ENCODE data around the gene IRF6.
A peak's percentile ranks its signal among the peaks of the same experiment; 100 is the strongest.

Gene IRF6

DNA sequence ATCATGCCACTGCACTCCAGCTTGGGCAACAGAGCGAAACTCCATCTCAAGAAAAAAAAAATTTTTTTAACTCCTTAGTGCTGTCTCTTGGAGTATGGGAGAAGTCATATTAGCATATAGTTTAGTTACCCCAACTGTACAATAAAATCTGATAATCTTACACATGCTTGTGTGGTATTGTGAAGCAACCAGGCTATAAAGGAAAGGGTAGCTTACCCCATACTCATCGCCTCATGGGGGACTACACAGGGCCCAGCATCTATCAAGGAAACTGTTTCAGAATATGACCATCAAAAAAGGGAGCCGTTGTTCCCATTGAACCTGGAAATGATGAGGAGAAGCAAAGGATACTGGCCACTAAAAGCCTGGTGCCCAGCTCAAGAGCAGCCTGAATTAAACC is 53.1 kb downstream of the IRF6 start:
- Histone ChIP-seq H3K4me1 (ENCODE audit: control insufficient read depth in 2 of 2, insufficient read depth in 2 of 2, low read length in 2 of 2) (peaks cover 3 to 16% of the 10 kb centered on the region in 2 donors), H3K4me3 (ENCODE audit: low read length in 2 of 2) (no peak overlapping the region), H3K27me3 (ENCODE audit: control insufficient read depth in 2 of 2, insufficient read depth in 2 of 2, low read length in 2 of 2) (no peaks in the 10 kb centered on the region), H3K36me3 (ENCODE audit: control insufficient read depth in 2 of 2, insufficient read depth in 2 of 2, low read length in 2 of 2) (no peaks in the 10 kb centered on the region), H3K27ac (ENCODE audit: low read depth in 2 of 2, low read length in 2 of 2) (no peak overlapping the region), H3K9ac (ENCODE audit: low read depth in 1 of 2, low read length in 2 of 2) (no peak overlapping the region), H3K9me3 (ENCODE audit: control insufficient read depth in 2 of 2, low read length in 2 of 2) (no peaks in the 10 kb centered on the region)

GRCh38 chr1:209751627-209752231 is 54.2 kb downstream of the IRF6 start:
- Histone ChIP-seq H3K9ac (ENCODE audit: low read depth in 1 of 2, low read length in 2 of 2) (no peak overlapping the region), H3K36me3 (ENCODE audit: control insufficient read depth in 2 of 2, insufficient read depth in 2 of 2, low read length in 2 of 2) (no peaks in the 10 kb centered on the region), H3K9me3 (ENCODE audit: control insufficient read depth in 2 of 2, low read length in 2 of 2) (no peaks in the 10 kb centered on the region), H3K4me1 (ENCODE audit: control insufficient read depth in 2 of 2, insufficient read depth in 2 of 2, low read length in 2 of 2) (peaks cover 5 to 21% of the 10 kb centered on the region in 2 donors), H3K4me3 (ENCODE audit: low read length in 2 of 2) (peak overlapping the region in 1 of 2 donors; percentile 9), H3K27me3 (ENCODE audit: control insufficient read depth in 2 of 2, insufficient read depth in 2 of 2, low read length in 2 of 2) (no peaks in the 10 kb centered on the region), H3K27ac (ENCODE audit: low read depth in 2 of 2, low read length in 2 of 2) (peak overlapping the region in 1 of 2 donors; percentile 40)

GRCh38 chr1:209749670-209750323 is 56.1 kb downstream of the IRF6 start:
- no peaks in the 10 kb centered on the region for H3K36me3 ChIP-seq (ENCODE audit: control insufficient read depth in 2 of 2, insufficient read depth in 2 of 2, low read length in 2 of 2)
- H3K4me1 ChIP-seq (ENCODE audit: control insufficient read depth in 2 of 2, insufficient read depth in 2 of 2, low read length in 2 of 2): peaks cover 5 to 16% of the 10 kb centered on the region in 2 donors
- H3K27ac ChIP-seq (ENCODE audit: low read depth in 2 of 2, low read length in 2 of 2): no peak overlapping the region
- H3K4me3 ChIP-seq (ENCODE audit: low read length in 2 of 2): no peak overlapping the region
- H3K9ac ChIP-seq (ENCODE audit: low read depth in 1 of 2, low read length in 2 of 2): no peak overlapping the region
- no peaks in the 10 kb centered on the region for H3K9me3 ChIP-seq (ENCODE audit: control insufficient read depth in 2 of 2, low read length in 2 of 2)
- no peaks in the 10 kb centered on the region for H3K27me3 ChIP-seq (ENCODE audit: control insufficient read depth in 2 of 2, insufficient read depth in 2 of 2, low read length in 2 of 2)

DNA sequence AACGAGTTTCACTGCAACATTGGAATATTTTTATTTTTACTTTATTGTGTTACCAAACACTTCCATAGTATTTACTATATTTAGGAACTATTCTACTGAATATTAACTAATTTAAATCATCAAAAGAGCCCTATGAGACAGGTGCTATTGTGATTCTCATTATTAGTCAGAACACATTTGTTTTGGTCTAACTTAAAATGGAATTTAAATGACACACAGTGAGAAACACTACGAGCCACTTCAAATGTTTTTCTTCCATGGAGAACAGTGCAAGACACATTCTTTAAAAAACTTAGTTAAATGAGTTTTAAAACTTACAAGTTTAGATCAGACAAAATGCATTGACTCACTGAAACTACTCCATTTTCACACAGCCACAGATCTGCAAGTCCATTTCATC is 56.7 kb downstream of the IRF6 start:
- H3K27ac ChIP-seq (ENCODE audit: low read depth in 2 of 2, low read length in 2 of 2): no peak overlapping the region
- H3K4me1 ChIP-seq (ENCODE audit: control insufficient read depth in 2 of 2, insufficient read depth in 2 of 2, low read length in 2 of 2): peaks cover 5 to 16% of the 10 kb centered on the region in 2 donors
- no peaks in the 10 kb centered on the region for H3K9me3 ChIP-seq (ENCODE audit: control insufficient read depth in 2 of 2, low read length in 2 of 2)
- no peaks in the 10 kb centered on the region for H3K36me3 ChIP-seq (ENCODE audit: control insufficient read depth in 2 of 2, insufficient read depth in 2 of 2, low read length in 2 of 2)
- H3K9ac ChIP-seq (ENCODE audit: low read depth in 1 of 2, low read length in 2 of 2): no peak overlapping the region
- H3K27me3 ChIP-seq (ENCODE audit: control insufficient read depth in 2 of 2, insufficient read depth in 2 of 2, low read length in 2 of 2): no peaks in the 10 kb centered on the region
- no peak overlapping the region for H3K4me3 ChIP-seq (ENCODE audit: low read length in 2 of 2)

- H3K27ac ChIP-seq (ENCODE audit: low read depth in 2 of 2, low read length in 2 of 2): no peak overlapping the region
- peaks cover 5 to 16% of the 10 kb centered on the region in 2 donors for H3K4me1 ChIP-seq (ENCODE audit: control insufficient read depth in 2 of 2, insufficient read depth in 2 of 2, low read length in 2 of 2)
- no peaks in the 10 kb centered on the region for H3K9me3 ChIP-seq (ENCODE audit: control insufficient read depth in 2 of 2, low read length in 2 of 2)
- no peak overlapping the region for H3K4me3 ChIP-seq (ENCODE audit: low read length in 2 of 2)
- H3K9ac ChIP-seq (ENCODE audit: low read depth in 1 of 2, low read length in 2 of 2): no peak overlapping the region
- H3K36me3 ChIP-seq (ENCODE audit: control insufficient read depth in 2 of 2, insufficient read depth in 2 of 2, low read length in 2 of 2): no peaks in the 10 kb centered on the region
- no peaks in the 10 kb centered on the region for H3K27me3 ChIP-seq (ENCODE audit: control insufficient read depth in 2 of 2, insufficient read depth in 2 of 2, low read length in 2 of 2)
These were observed 57.3 kb downstream of the IRF6 start for GRCh38 chr1:209748620-209749019.

GRCh38 chr1:209747580-209748262 is 58.2 kb downstream of the IRF6 start:
- H3K27ac ChIP-seq (ENCODE audit: low read depth in 2 of 2, low read length in 2 of 2): peak overlapping the region in 1 of 2 donors; percentile 56
- no peaks in the 10 kb centered on the region for H3K9me3 ChIP-seq (ENCODE audit: control insufficient read depth in 2 of 2, low read length in 2 of 2)
- peak overlapping the region; percentile 26 to 36 for H3K9ac ChIP-seq (ENCODE audit: low read depth in 1 of 2, low read length in 2 of 2)
- peak overlapping the region; percentile 46 to 66 for H3K4me3 ChIP-seq (ENCODE audit: low read length in 2 of 2)
- H3K27me3 ChIP-seq (ENCODE audit: control insufficient read depth in 2 of 2, insufficient read depth in 2 of 2, low read length in 2 of 2): no peaks in the 10 kb centered on the region
- peaks cover 5 to 16% of the 10 kb centered on the region in 2 donors for H3K4me1 ChIP-seq (ENCODE audit: control insufficient read depth in 2 of 2, insufficient read depth in 2 of 2, low read length in 2 of 2)
- no peaks in the 10 kb centered on the region for H3K36me3 ChIP-seq (ENCODE audit: control insufficient read depth in 2 of 2, insufficient read depth in 2 of 2, low read length in 2 of 2)

DNA sequence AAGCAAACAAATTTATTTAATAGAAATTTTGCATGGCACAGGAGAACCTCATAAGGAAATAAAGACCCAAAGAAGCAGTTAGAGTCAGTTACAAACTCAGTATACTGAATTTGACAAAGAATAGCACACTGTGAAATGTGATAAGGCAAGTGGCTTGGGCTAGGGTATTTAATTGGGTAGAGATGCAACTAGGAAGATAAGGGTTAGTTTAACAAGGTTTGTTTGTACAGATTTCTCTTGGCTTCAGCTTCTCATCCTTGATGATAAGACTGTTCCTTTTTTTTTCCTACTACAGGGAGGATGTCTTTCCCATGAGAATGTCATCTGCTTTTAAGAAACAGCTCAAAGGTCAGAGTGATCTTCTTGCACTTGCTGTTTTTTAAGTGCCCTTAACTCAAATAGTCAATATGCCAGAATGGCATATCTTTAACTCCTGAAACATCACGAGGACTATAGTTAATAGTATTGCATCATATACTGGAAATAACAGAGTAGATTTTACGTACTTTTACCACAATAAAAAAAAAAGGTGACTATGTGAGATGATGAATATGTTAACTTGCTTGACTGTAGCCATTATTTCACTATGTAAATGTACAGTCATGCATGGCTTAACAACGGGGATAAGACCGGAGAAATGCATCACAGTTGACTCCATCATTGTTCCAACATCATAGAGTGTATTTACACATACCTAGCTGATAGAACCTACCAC is 59.3 kb downstream of the IRF6 start:
- Histone ChIP-seq H3K9me3 (ENCODE audit: control insufficient read depth in 2 of 2, low read length in 2 of 2) (no peaks in the 10 kb centered on the region), H3K4me1 (ENCODE audit: control insufficient read depth in 2 of 2, insufficient read depth in 2 of 2, low read length in 2 of 2) (peaks cover 5 to 12% of the 10 kb centered on the region in 2 donors), H3K9ac (ENCODE audit: low read depth in 1 of 2, low read length in 2 of 2) (no peak overlapping the region), H3K27me3 (ENCODE audit: control insufficient read depth in 2 of 2, insufficient read depth in 2 of 2, low read length in 2 of 2) (no peaks in the 10 kb centered on the region), H3K4me3 (ENCODE audit: low read length in 2 of 2) (no peak overlapping the region), H3K36me3 (ENCODE audit: control insufficient read depth in 2 of 2, insufficient read depth in 2 of 2, low read length in 2 of 2) (no peaks in the 10 kb centered on the region), H3K27ac (ENCODE audit: low read depth in 2 of 2, low read length in 2 of 2) (no peak overlapping the region)

DNA sequence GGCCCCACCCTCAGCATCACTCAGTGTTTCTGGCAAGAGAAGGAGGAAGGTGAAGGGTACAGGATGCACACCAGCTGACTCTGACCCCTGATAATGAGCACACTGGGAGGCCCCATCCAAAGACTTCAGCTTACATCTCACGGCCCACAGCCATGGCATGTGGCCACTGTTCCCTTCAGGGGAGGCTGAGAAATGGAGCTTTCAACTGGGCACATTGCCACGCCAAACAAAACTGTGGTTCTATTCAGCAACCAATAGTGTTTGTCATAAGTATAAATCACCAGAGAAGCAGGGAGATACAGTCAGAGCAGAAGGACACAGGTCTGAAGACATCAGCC is 62.8 kb downstream of the IRF6 start:
- H3K27me3 ChIP-seq (ENCODE audit: control insufficient read depth in 2 of 2, insufficient read depth in 2 of 2, low read length in 2 of 2): no peaks in the 10 kb centered on the region
- H3K9ac ChIP-seq (ENCODE audit: low read depth in 1 of 2, low read length in 2 of 2): no peak overlapping the region
- no peaks in the 10 kb centered on the region for H3K36me3 ChIP-seq (ENCODE audit: control insufficient read depth in 2 of 2, insufficient read depth in 2 of 2, low read length in 2 of 2)
- H3K4me3 ChIP-seq (ENCODE audit: low read length in 2 of 2): no peak overlapping the region
- no peaks in the 10 kb centered on the region for H3K9me3 ChIP-seq (ENCODE audit: control insufficient read depth in 2 of 2, low read length in 2 of 2)
- peaks cover 4 to 8% of the 10 kb centered on the region in 2 donors for H3K4me1 ChIP-seq (ENCODE audit: control insufficient read depth in 2 of 2, insufficient read depth in 2 of 2, low read length in 2 of 2)
- H3K27ac ChIP-seq (ENCODE audit: low read depth in 2 of 2, low read length in 2 of 2): no peak overlapping the region

DNA sequence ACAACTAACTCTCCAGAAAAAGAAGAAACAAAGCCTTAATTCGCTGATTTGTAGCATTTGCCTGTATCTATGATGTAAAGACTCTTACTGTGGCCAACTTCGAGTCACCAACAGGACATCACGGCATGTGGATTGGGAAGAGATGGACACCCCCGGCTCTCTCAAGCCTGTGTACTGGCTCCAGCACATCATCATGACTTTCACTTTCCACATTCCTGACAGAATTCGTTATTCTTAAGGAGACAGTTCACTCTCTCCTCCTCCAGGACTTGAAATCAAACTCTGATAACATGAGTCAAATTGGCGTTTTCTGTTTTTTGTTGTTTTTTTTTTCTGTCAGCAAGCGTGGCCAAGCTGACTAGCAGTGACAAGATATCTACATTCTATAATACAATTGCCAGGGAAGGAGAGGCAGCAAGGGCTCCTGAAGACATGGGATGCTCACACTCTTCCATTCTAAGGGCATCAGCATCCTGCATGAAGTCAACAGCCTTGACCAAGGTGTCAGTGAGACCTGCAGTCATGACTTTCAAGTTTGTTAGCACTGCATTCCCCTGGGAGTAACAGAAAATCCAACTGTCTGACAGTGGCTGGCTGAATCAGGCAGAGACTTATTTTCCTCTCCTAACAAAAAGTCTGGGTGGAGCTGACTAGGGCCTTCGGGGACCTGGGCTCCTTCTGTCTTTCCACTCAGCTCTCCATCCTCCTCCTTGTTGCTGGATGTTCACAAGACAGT is 63.4 kb downstream of the IRF6 start:
- no peak overlapping the region for H3K4me3 ChIP-seq (ENCODE audit: low read length in 2 of 2)
- no peaks in the 10 kb centered on the region for H3K27me3 ChIP-seq (ENCODE audit: control insufficient read depth in 2 of 2, insufficient read depth in 2 of 2, low read length in 2 of 2)
- H3K4me1 ChIP-seq (ENCODE audit: control insufficient read depth in 2 of 2, insufficient read depth in 2 of 2, low read length in 2 of 2): peaks cover 0 to 3% of the 10 kb centered on the region in 2 donors
- no peaks in the 10 kb centered on the region for H3K36me3 ChIP-seq (ENCODE audit: control insufficient read depth in 2 of 2, insufficient read depth in 2 of 2, low read length in 2 of 2)
- no peak overlapping the region for H3K9ac ChIP-seq (ENCODE audit: low read depth in 1 of 2, low read length in 2 of 2)
- H3K9me3 ChIP-seq (ENCODE audit: control insufficient read depth in 2 of 2, low read length in 2 of 2): no peaks in the 10 kb centered on the region
- H3K27ac ChIP-seq (ENCODE audit: low read depth in 2 of 2, low read length in 2 of 2): peak overlapping the region in 1 of 2 donors; percentile 12

All from mucosa of rectum (tissue), 2 donors.